Urothelium cell line (cell line): ENCODE measurements around the gene NLRP9.

ENCODE experiments used
- DNase-seq: peaks from one replicate; pipeline ENCODE4 v3.0.0; 2011; ENCODE audit warnings: low spot score, mixed read lengths
- FAIRE-seq: peaks from 2 replicates; lab custom pipeline; 2011; peaks lifted over from hg19 to GRCh38; lab: Jason Lieb, UNC

NLRP9 gene

DNA sequence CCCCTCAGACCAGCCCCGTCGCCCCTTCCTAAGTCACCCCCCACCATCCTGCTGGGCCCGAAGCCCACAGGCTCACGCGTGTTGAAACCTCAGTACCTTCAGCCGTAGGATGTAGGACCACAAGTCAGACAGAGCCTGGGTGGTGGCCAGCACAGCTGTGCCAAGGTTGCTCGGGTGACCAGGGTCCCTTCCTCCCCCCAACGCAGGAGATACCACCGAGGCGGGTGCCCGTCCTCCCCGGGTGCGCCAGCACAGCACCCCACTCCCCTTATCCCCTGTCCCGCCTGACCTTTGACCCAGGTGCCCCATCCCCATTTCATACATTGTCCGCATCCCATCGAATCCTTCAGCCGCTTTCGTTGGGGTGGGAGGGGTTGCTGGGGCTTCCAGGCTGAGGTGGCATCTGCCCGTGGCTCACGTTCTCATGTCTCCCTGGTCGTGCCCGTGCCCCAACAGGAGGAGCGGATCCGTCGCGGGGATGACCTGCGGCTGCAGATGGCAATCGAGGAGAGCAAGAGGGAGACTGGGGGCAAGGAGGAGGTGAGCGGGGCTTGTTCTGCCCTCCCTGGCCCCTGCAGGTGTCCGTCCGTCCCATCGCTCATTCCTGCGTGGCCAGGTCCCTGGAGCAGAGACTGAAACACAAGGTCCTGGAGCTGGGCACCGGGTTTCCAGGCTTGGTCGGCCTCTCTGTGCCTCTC, 48.6 kb downstream of the NLRP9 start:
- FAIRE-seq (no peak), DNase-seq (no peak)

DNA sequence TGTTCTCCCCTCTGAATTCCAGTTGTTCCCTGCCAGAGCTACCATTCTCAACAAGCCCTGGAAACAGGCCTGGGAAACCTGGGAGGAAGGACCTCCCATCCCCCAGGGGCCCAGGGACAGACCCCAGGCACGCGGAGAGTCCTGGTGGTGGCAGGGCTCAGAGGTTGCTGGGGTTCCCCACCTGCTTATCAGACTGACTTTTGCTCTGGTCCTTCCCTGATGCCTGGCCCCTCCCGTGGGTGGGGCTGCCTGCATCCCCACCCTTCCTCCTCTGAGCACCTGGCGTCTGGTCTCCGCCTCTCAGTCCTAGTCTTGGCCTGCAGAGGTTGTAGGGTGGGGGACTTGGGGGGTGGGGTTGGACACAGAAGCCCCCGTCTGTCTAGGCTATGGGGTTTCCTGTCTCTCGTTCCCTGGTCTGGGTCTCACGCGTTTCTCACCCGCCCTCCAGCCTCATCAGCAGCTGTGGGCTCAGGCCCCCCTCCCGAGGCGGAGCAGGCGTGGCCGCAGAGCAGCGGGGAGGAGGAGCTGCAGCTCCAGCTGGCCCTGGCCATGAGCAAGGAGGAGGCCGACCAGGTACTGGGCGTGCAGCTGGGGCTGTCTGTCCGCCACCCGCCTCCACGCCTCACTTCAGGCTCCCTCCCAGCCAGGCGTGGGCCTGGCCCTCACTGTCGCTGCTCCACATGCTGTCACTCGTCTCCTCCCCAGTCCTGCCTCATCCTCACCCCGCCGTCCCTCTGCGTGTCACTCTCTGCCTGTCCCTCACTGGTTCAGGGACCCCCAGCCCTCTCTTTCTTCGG, 49.6 kb downstream of the NLRP9 start:
- no peak for FAIRE-seq
- DNase-seq = no peak

DNA sequence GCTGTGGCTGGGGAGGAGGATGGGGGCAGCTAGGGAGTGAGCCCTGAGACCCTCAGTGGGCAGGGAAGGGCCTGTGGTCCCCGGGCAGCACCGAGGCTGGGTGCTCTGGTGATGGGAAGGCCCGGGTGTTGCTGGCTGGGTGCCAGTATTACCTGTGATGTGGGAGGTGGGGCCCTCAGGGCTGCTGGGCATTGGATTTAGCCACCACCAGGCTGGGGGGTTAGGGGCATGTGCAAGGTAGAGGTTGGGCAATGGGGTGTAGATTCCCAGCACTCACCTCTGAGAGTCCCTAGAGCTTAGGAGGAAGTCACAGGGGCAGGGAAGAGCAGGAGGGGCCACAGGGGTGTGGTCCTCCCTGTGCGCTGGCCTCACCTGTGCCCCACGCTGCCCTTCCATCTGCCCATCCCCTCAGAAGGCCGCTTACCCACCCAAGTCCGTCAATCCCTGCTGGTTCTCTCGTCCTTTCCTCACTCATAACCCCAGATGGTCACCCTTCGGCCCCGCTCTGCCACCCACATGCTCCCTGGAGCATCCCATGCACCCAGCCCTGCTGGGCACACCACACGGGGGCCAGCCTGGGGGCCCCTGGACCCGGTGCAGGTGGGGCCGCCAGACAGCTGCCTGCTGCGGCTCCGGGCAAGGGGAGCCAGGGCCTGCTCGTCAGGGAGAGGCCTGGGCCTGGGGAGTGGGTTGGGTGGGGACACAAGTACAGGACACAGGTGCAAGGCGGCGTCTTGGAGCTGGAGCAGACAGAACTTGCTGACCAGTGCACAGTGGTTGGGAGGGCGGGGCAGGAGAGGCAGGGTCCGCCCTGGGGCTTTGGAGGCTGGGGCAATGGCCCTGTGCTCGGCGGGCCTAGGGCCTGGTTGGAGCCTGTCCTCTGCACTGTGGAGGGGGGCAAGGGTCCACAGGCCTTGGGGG, 50.7 kb downstream of the NLRP9 start:
- FAIRE-seq (no peak), DNase-seq (no peak)

DNA sequence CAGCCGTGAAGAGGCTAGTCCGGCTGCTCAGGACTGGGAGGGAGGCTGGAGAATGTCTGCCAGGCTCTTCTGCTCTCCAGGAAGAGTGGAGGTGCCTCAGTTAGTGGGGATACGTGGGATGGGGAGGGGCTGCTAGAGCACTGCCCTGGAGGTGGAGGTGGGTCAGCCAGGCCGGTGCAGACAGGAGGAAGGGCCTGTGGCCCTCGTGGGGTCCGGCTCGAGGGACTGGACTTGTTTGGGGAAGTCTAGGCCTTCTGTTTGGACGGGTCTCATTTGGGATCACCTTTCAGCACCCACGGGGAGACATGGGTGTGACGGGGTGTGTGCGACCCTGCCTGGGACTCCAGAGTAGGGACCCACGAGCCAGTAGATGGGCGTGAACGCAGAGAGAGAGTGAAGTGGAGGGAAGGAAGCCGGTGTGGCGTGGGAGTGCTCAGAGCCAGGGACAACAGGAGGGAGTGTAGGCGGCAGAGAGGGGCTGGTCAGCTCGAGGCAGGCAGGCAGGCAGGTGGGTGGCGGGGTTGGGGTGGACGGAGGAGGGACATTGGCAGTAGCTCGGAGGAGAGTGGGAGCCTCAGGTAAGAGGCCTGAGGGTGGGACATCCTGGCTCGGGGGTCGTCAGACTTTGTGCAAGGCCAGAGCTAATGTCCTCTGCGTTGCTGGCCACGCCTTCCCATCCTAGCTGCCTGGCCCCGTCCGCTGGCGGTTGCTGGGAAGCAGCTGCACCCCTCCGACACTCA, 51.7 kb downstream of the NLRP9 start:
- no peak for DNase-seq
- FAIRE-seq = no peak

DNA sequence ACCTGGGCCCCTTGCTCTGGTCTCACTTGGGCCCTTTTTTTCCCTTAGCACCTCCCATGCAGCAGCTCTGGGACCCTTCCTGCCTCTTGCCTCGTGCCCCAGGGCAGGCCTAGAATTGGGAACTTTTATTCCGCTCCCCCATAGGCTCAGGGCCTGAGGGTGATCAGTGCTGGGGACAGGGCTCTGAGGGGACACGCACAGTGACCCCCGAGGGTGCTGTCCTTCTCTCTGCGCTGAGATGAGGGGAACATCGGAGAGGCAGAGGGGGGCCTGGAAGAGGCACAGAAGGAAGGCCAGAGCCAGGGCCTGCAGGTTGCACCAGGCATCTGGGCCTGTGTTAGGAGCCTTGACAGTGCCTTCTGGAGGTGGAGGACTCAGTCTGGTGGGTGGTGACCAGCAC, 52.4 kb downstream of the NLRP9 start:
- FAIRE-seq (no peak), DNase-seq (no peak)

DNA sequence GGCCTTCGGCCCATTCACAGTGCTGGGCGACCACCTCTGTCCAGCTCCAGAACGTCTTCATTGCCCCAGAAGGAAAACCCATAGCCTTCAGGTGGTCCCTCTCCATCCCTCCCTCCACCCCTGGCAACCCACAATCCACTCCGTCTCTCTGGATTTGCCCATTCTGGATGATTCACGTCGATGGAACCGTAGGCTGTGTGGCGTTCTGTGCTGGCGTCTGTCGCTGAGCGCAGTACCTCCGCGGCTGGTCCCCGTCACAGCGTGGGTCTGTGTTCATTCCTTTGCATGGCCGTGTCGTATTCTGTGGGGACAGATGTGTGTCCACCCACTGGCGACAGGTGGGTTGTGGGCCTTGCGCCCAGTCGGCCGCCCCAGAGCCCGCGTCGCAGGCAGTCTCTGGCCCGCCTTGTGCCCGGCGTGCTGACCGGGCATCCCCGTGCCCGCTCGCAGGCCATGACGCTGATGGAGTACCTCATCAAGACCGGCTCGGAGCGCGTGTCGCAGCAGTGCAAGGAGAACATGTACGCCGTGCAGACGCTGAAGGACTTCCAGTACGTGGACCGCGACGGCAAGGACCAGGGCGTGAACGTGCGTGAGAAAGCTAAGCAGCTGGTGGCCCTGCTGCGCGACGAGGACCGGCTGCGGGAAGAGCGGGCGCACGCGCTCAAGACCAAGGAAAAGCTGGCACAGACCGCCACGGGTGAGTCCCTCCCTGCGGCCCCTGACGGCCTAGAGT, 53.1 kb downstream of the NLRP9 start:
- no peak for DNase-seq
- no peak for FAIRE-seq

DNA sequence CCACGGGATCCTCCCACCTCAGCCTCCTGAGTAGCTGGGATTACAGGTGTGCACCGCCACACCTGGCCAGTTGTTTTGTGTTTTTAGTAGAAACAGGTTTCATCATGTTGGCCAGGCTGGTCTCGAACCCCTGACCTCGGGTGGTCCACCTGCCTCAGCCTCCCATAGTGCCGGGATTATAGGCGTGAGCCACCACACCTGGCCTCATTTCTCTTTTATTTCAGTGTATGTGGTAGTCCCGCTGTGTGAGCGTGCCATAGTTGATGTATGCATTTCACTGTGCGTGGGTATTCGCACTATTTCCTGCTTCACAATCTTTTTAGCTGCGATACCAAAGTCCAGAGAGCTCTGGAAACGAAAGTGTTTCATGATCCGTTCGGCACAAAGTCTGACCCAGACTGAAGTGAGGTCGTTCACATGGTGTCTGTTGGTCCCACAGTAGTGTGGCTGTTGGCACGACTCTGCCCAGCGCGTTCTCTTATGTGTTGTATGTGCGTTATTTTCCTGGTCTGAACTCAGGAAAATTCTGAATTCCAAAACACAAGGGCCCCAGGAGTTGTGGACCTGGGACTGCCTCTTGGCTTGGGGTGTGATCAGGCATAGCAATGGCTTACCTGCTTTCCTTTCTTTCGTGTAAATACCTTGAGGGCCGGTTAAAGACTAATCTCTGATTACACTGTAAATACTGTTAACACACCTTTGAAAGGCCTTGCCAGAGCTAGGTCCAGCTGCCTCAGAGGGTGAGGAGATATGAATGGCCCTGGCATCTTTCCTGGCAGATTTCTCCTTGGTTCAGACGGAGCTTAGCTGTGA, 54.5 kb downstream of the NLRP9 start:
- no peak for FAIRE-seq
- DNase-seq = no peak

DNA sequence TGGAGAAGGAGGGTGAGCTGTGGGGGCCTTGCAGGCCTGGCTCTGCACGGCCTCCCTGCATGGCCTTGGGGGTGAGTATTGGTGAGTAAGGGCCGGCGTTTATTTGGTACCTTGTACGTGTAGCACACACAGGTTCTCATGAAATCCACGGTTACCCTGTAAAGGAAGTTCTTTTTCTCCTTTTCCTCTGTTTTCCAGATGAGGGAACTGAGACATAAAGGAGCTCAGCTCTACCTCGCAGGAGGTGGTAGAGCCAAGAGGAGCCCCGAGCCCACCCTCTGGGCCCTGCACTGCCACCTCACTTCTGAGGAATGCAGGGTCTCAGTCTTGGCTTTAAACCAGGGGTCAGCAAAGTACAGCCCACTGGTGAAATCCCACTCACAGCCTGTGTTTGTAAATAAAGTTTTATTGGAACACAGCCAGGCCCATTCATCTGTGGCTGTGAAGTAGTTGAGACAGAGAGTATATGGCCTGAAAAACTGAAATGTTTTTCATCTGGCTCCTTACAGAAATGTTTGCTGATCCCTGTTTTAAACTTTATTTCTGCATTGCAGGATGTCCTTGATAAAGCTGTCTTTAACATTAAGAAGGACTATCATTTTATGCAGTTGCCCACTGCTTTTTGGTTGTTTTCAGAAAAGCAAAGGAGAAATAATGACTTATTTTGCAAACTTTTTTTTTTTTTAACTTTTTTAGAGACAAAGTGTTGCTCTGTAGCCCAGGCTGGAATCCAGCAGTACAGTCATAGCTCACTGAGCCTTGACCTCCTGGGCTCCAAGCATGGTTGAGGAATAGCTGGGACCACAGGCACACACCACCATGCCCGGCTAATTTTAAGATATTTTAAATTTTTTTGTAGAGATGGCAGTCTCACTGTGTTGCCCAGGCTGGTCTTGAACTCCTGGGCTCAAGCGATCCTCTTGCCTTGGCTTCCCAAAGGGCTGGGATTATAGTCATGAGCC, 56.8 kb downstream of the NLRP9 start:
- no peak for DNase-seq
- FAIRE-seq = no peak

DNA sequence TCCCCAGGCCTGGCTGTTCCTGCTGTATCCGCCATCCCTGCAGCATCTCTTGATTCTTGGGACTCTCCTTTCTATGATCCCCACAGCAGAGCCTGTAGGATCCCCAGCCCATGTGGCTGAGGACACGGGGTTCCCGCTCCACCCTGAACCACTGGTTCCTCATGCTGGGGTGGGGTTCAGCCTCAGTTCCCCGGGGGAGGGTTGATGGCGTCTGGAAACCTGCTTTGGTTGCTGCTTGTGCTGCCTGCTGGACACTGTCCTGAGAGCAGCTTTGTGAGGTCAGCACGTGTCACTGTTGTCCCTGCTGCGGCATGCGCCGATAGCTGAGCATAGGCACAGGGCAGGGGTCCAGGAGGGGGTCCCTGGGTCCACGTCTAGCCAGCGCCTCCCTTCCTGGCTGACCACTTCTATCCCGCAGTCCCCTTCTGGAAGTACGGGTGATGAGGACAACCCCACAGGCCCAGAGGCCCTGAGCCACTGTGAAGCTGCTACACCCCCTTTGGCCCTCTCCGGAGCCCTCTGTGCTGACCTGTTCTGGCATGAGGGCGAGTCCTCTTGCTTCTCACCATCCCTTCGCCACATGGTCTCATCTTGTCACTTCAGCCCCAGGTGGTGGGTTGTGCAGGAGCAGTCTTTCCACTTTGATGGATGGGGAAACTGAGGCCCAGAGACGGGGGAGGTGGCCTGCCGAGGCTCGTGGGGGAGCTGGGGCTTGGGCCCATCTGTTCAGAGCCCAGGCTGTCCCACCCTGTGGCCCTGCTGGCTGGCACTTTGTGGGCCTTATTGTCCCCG, 57.7 kb downstream of the NLRP9 start:
- FAIRE-seq = no peak
- DNase-seq = no peak

DNA sequence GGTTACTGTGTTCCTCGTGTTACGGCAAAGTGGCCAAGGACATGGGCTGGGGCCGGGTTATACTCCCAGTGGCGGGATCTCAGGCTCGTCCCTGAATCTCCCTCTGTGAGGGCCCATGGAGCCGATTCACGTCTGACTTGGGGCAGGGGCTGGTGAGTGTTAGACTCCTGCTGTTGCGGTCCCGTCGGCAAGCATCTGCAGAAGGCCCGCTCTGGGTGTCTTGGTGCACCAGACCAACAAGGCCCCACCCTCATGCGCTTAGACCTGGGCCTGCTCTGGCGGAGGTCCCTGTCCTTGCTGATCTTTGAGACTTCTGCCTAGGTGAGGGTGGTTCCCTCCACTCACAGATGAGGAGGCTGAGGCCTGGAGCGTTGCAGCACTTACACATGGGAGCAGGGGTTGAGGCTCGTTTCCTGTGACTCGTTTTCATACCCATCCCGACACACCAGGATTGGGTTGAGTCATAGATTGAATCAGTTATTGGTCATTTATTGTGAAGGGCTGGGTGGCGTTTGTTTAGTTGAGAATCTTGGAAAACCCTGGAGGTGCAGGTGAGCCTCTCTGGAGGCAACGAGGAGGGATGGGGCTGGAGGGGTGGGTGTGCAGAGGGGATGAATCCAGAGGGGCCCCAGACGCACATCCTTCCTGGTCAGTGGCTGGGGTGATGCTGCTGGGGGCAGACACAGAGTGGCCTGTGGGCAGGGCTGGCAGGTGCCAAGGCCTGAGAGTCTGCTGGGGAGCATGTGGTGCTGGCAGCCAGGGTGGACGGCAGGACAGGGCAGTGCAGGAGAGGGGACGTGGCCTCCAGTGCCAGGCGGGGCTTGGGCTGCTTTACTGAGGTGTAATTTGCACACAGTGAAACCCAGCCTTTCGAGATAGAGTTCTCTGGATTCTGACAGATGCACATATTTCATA, 58.6 kb downstream of the NLRP9 start:
- DNase-seq = no peak
- no peak for FAIRE-seq

DNA sequence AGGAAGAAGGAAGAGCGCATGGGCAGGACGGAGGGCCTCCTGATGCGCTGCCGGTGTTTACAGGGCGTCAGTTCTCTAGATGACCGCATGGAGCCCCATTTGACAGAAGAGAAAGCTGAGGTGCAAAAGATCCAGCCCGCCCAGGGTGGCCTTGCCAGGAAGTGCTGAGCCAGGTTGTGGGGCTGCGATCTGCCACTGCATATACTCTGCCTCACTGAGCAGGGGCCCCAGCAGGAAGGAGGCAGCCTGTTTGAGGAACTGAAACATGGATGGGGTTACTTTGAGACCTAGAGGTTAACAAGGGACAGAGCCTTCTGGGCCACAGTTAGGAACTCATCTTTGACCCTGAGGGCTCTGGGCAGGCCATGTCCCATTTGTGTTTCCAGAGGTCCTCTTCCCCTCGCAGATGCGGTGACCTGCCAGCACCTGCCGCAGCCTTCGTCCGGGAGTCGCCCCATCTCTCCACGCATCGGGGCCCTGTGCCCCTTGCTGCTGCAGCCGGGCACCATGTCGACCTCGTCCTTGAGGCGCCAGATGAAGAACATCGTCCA, 60.0 kb downstream of the NLRP9 start:
- FAIRE-seq = no peak
- no peak for DNase-seq

DNA sequence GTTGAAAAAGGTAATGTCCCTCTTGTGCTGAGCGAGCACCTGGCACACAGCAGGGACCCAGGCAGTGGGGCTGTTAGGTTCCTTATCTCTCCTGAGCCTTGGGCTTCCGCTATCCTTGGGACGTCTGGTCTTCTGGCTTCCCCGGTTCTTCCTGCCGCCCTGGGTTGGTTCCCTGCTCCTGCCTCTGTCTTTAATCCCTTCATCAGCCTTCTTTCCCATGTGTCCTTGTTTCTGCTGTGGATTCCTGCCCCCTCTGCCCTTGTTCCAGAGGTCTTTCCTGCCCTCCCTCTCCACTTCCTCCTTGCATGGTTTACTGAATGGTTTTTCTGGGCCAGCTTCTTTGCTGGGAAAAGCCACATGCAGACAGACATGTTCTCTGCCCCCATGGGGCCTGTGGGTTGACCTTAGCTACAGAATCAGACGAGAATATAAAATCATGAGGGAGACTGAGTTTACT, 60.6 kb downstream of the NLRP9 start:
- FAIRE-seq (no peak), DNase-seq (no peak)

DNA sequence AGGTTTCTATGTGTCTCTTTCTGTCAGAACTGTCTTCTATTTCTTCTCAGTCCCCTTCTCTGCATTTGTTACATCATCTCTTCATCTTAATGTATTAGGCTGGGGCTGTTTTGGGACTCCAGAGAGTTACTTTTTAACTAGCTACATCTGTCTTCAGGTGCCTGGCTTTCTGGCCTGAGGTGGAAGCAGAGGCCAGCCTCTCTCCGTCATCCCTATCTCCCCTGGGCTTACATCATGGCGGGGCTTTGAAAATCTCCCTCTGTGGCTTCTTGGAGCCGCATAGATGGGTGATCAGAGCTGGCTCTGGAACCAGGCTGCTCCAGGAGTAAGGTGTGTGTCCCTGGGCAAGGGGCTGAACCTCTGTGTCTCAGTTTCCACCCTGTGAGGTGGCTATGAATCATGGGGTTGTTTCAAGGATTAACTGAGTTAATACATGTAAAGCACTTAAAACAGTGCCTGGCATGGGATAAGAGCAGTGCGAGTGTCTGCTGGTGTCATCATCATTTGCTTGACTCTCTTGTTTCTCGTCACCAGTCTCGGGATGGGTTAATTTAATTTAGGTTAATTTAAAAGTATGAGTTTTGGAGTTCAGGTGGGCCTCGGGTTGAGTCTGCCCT, 61.2 kb downstream of the NLRP9 start:
- no peak for FAIRE-seq
- DNase-seq = no peak

DNA sequence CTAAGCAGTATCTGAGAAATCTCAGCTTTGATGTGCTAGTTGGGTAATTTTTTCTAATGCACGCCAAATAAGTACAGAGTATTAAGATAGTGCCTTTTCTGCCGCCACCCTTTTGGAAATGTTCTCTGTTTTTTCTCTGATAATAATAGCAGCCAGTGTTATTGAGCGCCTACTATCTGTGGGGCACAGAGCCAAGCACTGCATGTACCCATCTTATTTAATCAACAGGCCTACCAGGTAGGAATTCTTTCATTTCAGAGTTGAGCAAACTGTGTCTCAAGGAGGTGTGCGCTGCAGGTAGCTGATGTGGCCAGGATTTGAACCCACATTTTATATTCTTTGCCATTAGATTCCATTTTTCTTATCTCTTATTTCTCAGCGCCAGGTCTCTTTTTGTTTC, 61.8 kb downstream of the NLRP9 start:
- FAIRE-seq (no peak), DNase-seq (no peak)

DNA sequence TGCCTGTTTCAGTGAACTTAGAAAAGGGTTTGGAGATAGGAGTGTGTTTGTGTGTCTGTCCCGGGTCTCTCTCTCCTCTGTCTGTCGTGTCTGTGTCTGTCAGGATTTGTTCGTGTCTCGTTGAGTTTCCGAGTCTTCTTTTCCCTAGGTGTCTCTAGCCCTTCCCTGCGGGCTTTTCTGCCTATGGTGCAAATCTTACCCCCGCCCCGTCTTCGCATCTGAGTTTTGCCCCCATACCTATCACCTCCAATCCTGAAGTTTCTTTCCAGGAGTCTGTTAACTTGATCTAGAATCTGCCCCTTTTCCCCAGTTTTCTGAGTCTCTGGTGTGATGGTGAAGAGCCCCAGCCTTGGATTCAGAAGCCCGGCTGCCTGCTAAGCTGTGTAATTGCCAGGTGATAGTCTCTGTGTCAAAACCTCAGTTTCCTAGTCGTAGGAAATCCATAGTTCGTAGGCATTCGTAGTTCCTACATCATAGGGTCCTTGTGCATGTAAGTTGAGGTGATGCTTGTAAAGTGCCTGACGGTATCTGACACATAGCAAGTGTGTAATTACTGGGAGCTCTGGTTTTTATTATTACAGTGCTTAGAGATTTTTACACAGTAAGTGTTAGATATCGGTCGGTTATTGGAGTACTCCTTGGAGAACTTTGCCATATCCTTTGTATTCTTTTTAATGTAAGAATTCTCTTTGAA, 62.4 kb downstream of the NLRP9 start:
- FAIRE-seq (no peak), DNase-seq (no peak)
